HepG2 (cell line): ENCODE results near the gene OPRL1. TPM values are rescaled to one million over a fixed set of nuclear protein-coding genes. Genes with fewer than 3 reads are reported as not detected.

Experiments used
- ATRX ChIP-seq: sonication (generic); formaldehyde crosslinking; IDR thresholded peaks from 2 replicates; pipeline ENCODE4 v1.4.0; 2020; ENCODE audit warnings: missing genetic modification reagents, borderline replicate concordance
- GABPB1 ChIP-seq: IDR thresholded peaks from 2 replicates; pipeline ENCODE4 v1.6.1; 2016; ENCODE audit warnings: mild to moderate bottlenecking, missing genetic modification reagents, moderate library complexity, missing compliant biosample characterization
- HDAC2 ChIP-seq: sonication (generic); formaldehyde crosslinking; IDR thresholded peaks from 2 replicates; pipeline ENCODE4 v1.4.0; 2020; ENCODE audit warnings: missing genetic modification reagents
- NFRKB ChIP-seq: fragments of 450-650 bp; IDR thresholded peaks from 2 replicates; pipeline ENCODE4 v1.6.1; 2017
- STAT5B ChIP-seq: sonication (generic); formaldehyde crosslinking; IDR thresholded peaks from 2 replicates; pipeline ENCODE4 v1.4.0; 2020; ENCODE audit warnings: missing genetic modification reagents
- ZFP36L2 ChIP-seq: sonication (generic); formaldehyde crosslinking; IDR thresholded peaks from 2 replicates; pipeline ENCODE4 v1.4.0; 2020; ENCODE audit warnings: missing genetic modification reagents
- ZNF441 ChIP-seq: sonication (generic); formaldehyde crosslinking; IDR thresholded peaks from 2 replicates; pipeline ENCODE4 v1.7.0; 2021; ENCODE audit warnings: missing genetic modification reagents, borderline replicate concordance
- ZNF703 ChIP-seq: sonication (generic); formaldehyde crosslinking; IDR thresholded peaks from 2 replicates; pipeline ENCODE4 v1.5.1; 2020; ENCODE audit warnings: missing genetic modification reagents, mild to moderate bottlenecking, moderate library complexity, borderline replicate concordance
- polyA plus RNA-seq, 8 experiments: library from polyadenylated mRNA; depleted of rRNA in 3 of 8; stranded (reverse) in 7 of 8; unstranded in 1 of 8; fragments of >200 nt; fragmentation: Illumina TruSeq in 4 of 8; extraction: Trizol in 4 of 8; gene quantifications; 2 replicates each; pipeline versions ENCODE4 v1.2.1 to v1.2.3, GENCODE V29; 2011 to 2016; ENCODE audit warnings: low read depth in 4 of 8, missing spikeins in 1 of 8, mixed read lengths in 1 of 8; ENCODE audit not compliant: insufficient read depth in 1 of 8
- total RNA-seq, 5 experiments: library from RNA; depleted of rRNA; stranded (reverse); fragments of >200 nt; fragmentation: Illumina TruSeq; extraction: Trizol; gene quantifications; 2 replicates each; pipeline ENCODE4 v1.2.3, GENCODE V29; 2016; ENCODE audit warnings: low read depth in 1 of 5
- TF ChIP-seq, protein P1 (sequence below): sonication (generic); formaldehyde crosslinking; IDR thresholded peaks from 2 replicates; pipeline ENCODE4 v1.5.1; 2020; ENCODE audit warnings: mild to moderate bottlenecking, missing genetic modification reagents, moderate library complexity
- TF ChIP-seq, protein P2 (sequence below): IDR thresholded peaks from 2 replicates; pipeline ENCODE4 v1.6.1; 2016; ENCODE audit warnings: missing compliant biosample characterization, missing genetic modification reagents, borderline replicate concordance
- TF ChIP-seq, protein P3 (sequence below): sonication (generic); formaldehyde crosslinking; IDR thresholded peaks from 2 replicates; pipeline ENCODE4 v1.5.1; 2020; ENCODE audit warnings: missing genetic modification reagents, mild to moderate bottlenecking, borderline replicate concordance
- TF ChIP-seq, protein P4 (sequence below): sonication (generic); formaldehyde crosslinking; IDR thresholded peaks from 2 replicates; pipeline ENCODE4 v1.5.1; 2020; ENCODE audit warnings: missing genetic modification reagents, mild to moderate bottlenecking, borderline replicate concordance
- TF ChIP-seq, protein P5 (sequence below): sonication (generic); formaldehyde crosslinking; IDR thresholded peaks from 2 replicates; pipeline ENCODE4 v1.4.0; 2020; ENCODE audit warnings: missing genetic modification reagents

Gene OPRL1
- total and polyA plus RNA-seq, 2 of the 13 experiments (the other 11 are each of a cell fraction or from before 2014, with no cell fraction given): 0.35 to 0.71 TPM

DNA sequence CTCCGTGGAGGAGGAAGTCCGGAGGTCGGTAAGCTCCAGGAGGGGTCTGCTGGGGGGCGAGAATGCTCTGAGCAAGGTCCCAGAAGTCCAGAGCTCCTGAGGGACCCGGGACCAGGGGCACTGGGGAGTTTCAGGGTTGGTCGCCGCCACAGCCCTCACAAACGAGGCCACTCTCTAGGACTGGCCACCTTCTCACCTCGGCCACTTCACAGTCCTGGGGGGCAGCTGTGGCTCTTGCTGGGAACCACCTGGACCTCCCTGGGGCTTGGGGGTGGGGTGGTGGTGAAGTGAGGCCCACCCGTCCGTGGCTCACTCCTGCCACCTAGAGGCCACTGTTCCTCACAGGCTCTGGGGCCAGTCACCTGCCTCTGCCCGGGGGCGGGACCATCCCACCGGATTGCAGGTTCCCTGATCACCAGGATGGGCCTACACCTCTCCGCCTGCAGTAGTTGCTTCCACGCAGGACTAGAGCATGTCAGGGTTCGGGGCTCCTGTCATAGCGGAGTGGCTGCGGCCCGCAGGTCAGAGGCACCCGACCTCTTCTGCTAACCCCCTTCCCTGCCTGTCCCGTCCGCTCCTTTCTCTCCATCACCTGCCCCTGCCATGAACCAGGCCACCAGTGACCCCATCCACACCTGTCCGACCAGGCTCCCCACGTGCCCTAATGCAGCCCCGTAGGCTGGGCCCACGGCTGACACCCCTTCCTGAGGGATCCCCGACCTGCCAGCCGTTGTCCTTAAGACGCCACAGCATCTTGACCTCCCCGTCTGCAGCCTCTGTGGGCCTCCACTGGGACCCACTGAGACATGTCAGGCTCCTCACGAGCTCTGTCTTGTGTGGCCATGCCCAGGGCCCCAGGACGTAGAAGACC is 22.0 kb upstream of the OPRL1 start (continued):
- TF ChIP-seq, protein P1, sequence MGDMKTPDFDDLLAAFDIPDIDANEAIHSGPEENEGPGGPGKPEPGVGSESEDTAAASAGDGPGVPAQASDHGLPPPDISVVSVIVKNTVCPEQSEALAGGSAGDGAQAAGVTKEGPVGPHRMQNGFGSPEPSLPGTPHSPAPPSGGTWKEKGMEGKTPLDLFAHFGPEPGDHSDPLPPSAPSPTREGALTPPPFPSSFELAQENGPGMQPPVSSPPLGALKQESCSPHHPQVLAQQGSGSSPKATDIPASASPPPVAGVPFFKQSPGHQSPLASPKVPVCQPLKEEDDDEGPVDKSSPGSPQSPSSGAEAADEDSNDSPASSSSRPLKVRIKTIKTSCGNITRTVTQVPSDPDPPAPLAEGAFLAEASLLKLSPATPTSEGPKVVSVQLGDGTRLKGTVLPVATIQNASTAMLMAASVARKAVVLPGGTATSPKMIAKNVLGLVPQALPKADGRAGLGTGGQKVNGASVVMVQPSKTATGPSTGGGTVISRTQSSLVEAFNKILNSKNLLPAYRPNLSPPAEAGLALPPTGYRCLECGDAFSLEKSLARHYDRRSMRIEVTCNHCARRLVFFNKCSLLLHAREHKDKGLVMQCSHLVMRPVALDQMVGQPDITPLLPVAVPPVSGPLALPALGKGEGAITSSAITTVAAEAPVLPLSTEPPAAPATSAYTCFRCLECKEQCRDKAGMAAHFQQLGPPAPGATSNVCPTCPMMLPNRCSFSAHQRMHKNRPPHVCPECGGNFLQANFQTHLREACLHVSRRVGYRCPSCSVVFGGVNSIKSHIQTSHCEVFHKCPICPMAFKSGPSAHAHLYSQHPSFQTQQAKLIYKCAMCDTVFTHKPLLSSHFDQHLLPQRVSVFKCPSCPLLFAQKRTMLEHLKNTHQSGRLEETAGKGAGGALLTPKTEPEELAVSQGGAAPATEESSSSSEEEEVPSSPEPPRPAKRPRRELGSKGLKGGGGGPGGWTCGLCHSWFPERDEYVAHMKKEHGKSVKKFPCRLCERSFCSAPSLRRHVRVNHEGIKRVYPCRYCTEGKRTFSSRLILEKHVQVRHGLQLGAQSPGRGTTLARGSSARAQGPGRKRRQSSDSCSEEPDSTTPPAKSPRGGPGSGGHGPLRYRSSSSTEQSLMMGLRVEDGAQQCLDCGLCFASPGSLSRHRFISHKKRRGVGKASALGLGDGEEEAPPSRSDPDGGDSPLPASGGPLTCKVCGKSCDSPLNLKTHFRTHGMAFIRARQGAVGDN (CRISPR knock-in tag): peak; percentile 42; the same call in 1 of the 2 replicates
- no peak for TF ChIP-seq NFRKB
- TF ChIP-seq ATRX (CRISPR knock-in tag): no peak
- TF ChIP-seq GABPB1: peak; percentile 73
- no peak for TF ChIP-seq ZNF703
- no peak for TF ChIP-seq ZFP36L2 (CRISPR knock-in tag)
- TF ChIP-seq ZNF441 (CRISPR knock-in tag): 0 out of 2 replicates have a peak, but pooled peaks have one; percentile 56
- TF ChIP-seq STAT5B (CRISPR knock-in tag): 0 out of 2 replicates have a peak, but pooled peaks have one; percentile 12
- TF ChIP-seq, protein P2, sequence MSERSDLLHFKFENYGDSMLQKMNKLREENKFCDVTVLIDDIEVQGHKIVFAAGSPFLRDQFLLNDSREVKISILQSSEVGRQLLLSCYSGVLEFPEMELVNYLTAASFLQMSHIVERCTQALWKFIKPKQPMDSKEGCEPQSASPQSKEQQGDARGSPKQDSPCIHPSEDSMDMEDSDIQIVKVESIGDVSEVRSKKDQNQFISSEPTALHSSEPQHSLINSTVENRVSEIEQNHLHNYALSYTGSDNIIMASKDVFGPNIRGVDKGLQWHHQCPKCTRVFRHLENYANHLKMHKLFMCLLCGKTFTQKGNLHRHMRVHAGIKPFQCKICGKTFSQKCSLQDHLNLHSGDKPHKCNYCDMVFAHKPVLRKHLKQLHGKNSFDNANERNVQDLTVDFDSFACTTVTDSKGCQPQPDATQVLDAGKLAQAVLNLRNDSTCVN: peak; percentile 43; the same call in 1 of the 2 replicates
- TF ChIP-seq HDAC2 (CRISPR knock-in tag): peak; percentile 43; the same call in 1 of the 2 replicates
- TF ChIP-seq, protein P3, sequence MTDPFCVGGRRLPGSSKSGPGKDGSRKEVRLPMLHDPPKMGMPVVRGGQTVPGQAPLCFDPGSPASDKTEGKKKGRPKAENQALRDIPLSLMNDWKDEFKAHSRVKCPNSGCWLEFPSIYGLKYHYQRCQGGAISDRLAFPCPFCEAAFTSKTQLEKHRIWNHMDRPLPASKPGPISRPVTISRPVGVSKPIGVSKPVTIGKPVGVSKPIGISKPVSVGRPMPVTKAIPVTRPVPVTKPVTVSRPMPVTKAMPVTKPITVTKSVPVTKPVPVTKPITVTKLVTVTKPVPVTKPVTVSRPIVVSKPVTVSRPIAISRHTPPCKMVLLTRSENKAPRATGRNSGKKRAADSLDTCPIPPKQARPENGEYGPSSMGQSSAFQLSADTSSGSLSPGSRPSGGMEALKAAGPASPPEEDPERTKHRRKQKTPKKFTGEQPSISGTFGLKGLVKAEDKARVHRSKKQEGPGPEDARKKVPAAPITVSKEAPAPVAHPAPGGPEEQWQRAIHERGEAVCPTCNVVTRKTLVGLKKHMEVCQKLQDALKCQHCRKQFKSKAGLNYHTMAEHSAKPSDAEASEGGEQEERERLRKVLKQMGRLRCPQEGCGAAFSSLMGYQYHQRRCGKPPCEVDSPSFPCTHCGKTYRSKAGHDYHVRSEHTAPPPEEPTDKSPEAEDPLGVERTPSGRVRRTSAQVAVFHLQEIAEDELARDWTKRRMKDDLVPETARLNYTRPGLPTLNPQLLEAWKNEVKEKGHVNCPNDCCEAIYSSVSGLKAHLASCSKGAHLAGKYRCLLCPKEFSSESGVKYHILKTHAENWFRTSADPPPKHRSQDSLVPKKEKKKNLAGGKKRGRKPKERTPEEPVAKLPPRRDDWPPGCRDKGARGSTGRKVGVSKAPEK (CRISPR knock-in tag): 0 out of 2 replicates have a peak, but pooled peaks have one; percentile 21
- TF ChIP-seq, protein P4, sequence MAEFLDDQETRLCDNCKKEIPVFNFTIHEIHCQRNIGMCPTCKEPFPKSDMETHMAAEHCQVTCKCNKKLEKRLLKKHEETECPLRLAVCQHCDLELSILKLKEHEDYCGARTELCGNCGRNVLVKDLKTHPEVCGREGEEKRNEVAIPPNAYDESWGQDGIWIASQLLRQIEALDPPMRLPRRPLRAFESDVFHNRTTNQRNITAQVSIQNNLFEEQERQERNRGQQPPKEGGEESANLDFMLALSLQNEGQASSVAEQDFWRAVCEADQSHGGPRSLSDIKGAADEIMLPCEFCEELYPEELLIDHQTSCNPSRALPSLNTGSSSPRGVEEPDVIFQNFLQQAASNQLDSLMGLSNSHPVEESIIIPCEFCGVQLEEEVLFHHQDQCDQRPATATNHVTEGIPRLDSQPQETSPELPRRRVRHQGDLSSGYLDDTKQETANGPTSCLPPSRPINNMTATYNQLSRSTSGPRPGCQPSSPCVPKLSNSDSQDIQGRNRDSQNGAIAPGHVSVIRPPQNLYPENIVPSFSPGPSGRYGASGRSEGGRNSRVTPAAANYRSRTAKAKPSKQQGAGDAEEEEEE: 0 out of 2 replicates have a peak, but pooled peaks have one; percentile 38
- TF ChIP-seq, protein P5, sequence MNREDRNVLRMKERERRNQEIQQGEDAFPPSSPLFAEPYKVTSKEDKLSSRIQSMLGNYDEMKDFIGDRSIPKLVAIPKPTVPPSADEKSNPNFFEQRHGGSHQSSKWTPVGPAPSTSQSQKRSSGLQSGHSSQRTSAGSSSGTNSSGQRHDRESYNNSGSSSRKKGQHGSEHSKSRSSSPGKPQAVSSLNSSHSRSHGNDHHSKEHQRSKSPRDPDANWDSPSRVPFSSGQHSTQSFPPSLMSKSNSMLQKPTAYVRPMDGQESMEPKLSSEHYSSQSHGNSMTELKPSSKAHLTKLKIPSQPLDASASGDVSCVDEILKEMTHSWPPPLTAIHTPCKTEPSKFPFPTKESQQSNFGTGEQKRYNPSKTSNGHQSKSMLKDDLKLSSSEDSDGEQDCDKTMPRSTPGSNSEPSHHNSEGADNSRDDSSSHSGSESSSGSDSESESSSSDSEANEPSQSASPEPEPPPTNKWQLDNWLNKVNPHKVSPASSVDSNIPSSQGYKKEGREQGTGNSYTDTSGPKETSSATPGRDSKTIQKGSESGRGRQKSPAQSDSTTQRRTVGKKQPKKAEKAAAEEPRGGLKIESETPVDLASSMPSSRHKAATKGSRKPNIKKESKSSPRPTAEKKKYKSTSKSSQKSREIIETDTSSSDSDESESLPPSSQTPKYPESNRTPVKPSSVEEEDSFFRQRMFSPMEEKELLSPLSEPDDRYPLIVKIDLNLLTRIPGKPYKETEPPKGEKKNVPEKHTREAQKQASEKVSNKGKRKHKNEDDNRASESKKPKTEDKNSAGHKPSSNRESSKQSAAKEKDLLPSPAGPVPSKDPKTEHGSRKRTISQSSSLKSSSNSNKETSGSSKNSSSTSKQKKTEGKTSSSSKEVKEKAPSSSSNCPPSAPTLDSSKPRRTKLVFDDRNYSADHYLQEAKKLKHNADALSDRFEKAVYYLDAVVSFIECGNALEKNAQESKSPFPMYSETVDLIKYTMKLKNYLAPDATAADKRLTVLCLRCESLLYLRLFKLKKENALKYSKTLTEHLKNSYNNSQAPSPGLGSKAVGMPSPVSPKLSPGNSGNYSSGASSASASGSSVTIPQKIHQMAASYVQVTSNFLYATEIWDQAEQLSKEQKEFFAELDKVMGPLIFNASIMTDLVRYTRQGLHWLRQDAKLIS (CRISPR knock-in tag): no peak
